Karpas-422 (cell line): ENCODE data around the gene SAP30. TPM values are rescaled to one million over a fixed set of nuclear protein-coding genes. Genes with fewer than 3 reads are reported as not detected.

Experiments used
- DNase-seq: peaks from one replicate; pipeline ENCODE4 v3.0.0-alpha.2; 2015
- H2AFZ ChIP-seq: fragments of 200-600 bp; sonication (generic); 2 replicates; pipeline ENCODE4 v1.6.1; 2014; ENCODE audit warnings: antibody characterized with exemption, low read length, mixed read lengths
- H3K27ac ChIP-seq: fragments of 200-600 bp; sonication (generic); 2 replicates; pipeline ENCODE4 v1.5.1; 2014; ENCODE audit warnings: mild to moderate bottlenecking, low read length, moderate library complexity
- H3K27me3 ChIP-seq: fragments of 200-600 bp; sonication (generic); 2 replicates; pipeline ENCODE4 v1.6.1; 2014; ENCODE audit warnings: low read length, mixed read lengths
- H3K36me3 ChIP-seq: fragments of 200-600 bp; sonication (generic); 2 replicates; pipeline ENCODE4 v1.6.1; 2014; ENCODE audit warnings: low read length, mixed read lengths; ENCODE audit not compliant: insufficient read depth
- H3K4me1 ChIP-seq: fragments of 200-600 bp; sonication (generic); 2 replicates; pipeline ENCODE4 v1.6.1; 2014; ENCODE audit warnings: mild to moderate bottlenecking, low read length, mixed read lengths
- H3K4me2 ChIP-seq: fragments of 200-600 bp; sonication (generic); 2 replicates; pipeline ENCODE4 v1.6.1; 2014; ENCODE audit warnings: low read length, low read depth, mild to moderate bottlenecking; ENCODE audit not compliant: poor library complexity, severe bottlenecking
- H3K4me3 ChIP-seq: fragments of 200-600 bp; sonication (generic); 2 replicates; pipeline ENCODE4 v1.5.1; 2014; ENCODE audit warnings: mild to moderate bottlenecking, antibody characterized with exemption, low read length, mixed read lengths
- H3K79me2 ChIP-seq: fragments of 200-600 bp; sonication (generic); 2 replicates; pipeline ENCODE4 v1.6.1; 2014; ENCODE audit warnings: mild to moderate bottlenecking, low read length, mixed read lengths
- H3K9ac ChIP-seq: fragments of 200-600 bp; sonication (generic); 2 replicates; pipeline ENCODE4 v1.6.0; 2014; ENCODE audit warnings: low read length
- H3K9me2 ChIP-seq: fragments of 200-600 bp; sonication (generic), shearing (Covaris generic); replicated peaks from 2 replicates; pipeline ENCODE4 v1.6.0; 2014; ENCODE audit warnings: mild to moderate bottlenecking, low read length, moderate library complexity; ENCODE audit not compliant: insufficient read depth
- H3K9me3 ChIP-seq: fragments of 300-700, 200-600 bp; sonication (generic); 2 replicates; pipeline ENCODE4 v1.6.1; 2014; ENCODE audit warnings: low read length, mixed read lengths
- H4K20me1 ChIP-seq: fragments of 200-600 bp; sonication (generic); 2 replicates; pipeline ENCODE4 v1.6.1; 2014; ENCODE audit warnings: mild to moderate bottlenecking, antibody characterized with exemption, low read length, low read depth; ENCODE audit not compliant: insufficient read depth
- total RNA-seq: library from RNA; depleted of rRNA; stranded (reverse); fragments of >200 nt; shearing (Covaris generic); gene quantifications from 2 replicates; pipeline ENCODE4 v1.2.3, GENCODE V29; 2014; ENCODE audit warnings: low replicate concordance

SAP30 gene
- total RNA-seq, 1 experiment from 2014 or later = 2.0 TPM

GRCh38 chr4:173360587-173361221 lies 10.1 kb upstream of the SAP30 start:
- Histone ChIP-seq H3K9me2 (no peaks in the 10 kb centered on the region), H3K4me3 (no peak overlapping the region), H3K27ac (no peak overlapping the region), H3K27me3 (no peaks in the 10 kb centered on the region), H3K79me2 (no peaks in the 10 kb centered on the region), H3K4me1 (peaks cover 6% of the 10 kb centered on the region), H3K9me3 (no peaks in the 10 kb centered on the region), H3K9ac (no peak overlapping the region), H4K20me1 (no peaks in the 10 kb centered on the region), H3K36me3 (no peaks in the 10 kb centered on the region), H3K4me2 (no peak overlapping the region), H2AFZ (no peak overlapping the region)
- no peak for DNase-seq

DNA sequence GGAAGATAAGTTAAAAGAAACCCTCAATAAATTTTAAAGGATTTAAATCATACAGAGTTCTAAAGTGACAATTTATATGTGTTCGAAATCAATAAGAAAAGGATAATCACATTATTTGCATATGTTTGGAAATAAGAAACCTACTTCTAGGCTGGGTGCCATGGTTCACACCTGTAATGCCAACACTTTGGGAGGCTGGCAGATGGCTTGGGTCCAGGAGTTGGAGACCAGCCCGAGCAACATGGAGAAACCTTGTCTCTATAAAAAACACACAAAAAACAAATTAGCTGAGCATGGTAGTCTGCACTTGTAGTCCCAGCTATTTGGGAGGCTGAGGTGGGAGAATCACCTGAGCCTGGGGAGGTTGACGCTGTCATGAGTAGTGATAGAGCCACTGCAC lies 8.1 kb upstream of the SAP30 start:
- no peaks in the 10 kb centered on the region for H3K27me3 ChIP-seq
- no peak overlapping the region for H2AFZ ChIP-seq
- no peaks in the 10 kb centered on the region for H3K9me2 ChIP-seq
- H3K27ac ChIP-seq = no peak overlapping the region
- no peaks in the 10 kb centered on the region for H4K20me1 ChIP-seq
- no peaks in the 10 kb centered on the region for H3K79me2 ChIP-seq
- DNase-seq = no peak
- no peak overlapping the region for H3K4me3 ChIP-seq
- H3K9ac ChIP-seq = no peak overlapping the region
- no peaks in the 10 kb centered on the region for H3K36me3 ChIP-seq
- H3K4me1 ChIP-seq = peaks cover 6% of the 10 kb centered on the region
- no peak overlapping the region for H3K4me2 ChIP-seq
- H3K9me3 ChIP-seq = no peaks in the 10 kb centered on the region

- H3K79me2 ChIP-seq = no peaks in the 10 kb centered on the region
- H3K36me3 ChIP-seq = no peaks in the 10 kb centered on the region
- no peaks in the 10 kb centered on the region for H4K20me1 ChIP-seq
- H2AFZ ChIP-seq = no peak overlapping the region
- H3K4me1 ChIP-seq = peaks cover 10% of the 10 kb centered on the region
- no peak overlapping the region for H3K27ac ChIP-seq
- no peaks in the 10 kb centered on the region for H3K9me2 ChIP-seq
- H3K4me2 ChIP-seq = no peak overlapping the region
- no peak overlapping the region for H3K9ac ChIP-seq
- no peaks in the 10 kb centered on the region for H3K9me3 ChIP-seq
- H3K27me3 ChIP-seq = no peaks in the 10 kb centered on the region
- no peak for DNase-seq
- no peak overlapping the region for H3K4me3 ChIP-seq
Measured at GRCh38 chr4:173365359-173365996, 5.3 kb upstream of the SAP30 start.

DNA sequence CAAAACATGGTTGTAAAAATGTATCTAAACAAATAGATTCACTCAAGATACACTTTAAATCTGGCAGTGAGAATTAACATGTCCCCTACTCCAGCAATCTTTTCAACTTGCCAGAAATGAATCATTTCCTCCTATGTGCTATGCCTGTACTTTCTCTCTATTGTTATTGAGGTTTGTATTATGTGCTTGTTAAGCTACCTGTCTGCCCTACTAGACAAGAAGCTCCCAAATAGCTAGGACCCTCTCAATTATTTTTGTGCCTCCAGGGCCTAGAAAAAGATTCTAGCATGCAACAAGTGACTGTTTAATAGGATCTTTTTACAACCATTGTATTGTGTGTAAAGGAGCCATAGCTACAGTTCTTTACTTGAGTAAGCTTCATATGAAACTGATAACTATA lies 3.5 kb upstream of the SAP30 start:
- Histone ChIP-seq H3K4me3 (no peak overlapping the region), H3K4me1 (peaks cover 5% of the 10 kb centered on the region), H3K9me3 (no peaks in the 10 kb centered on the region), H3K36me3 (no peaks in the 10 kb centered on the region), H3K9me2 (no peaks in the 10 kb centered on the region), H3K4me2 (no peak overlapping the region), H3K27me3 (no peaks in the 10 kb centered on the region), H2AFZ (no peak overlapping the region), H3K9ac (no peak overlapping the region), H3K27ac (no peak overlapping the region), H4K20me1 (no peaks in the 10 kb centered on the region), H3K79me2 (no peaks in the 10 kb centered on the region)
- DNase-seq = no peak

- no peak overlapping the region for H3K27ac ChIP-seq
- no peaks in the 10 kb centered on the region for H3K9me3 ChIP-seq
- H3K4me3 ChIP-seq = no peak overlapping the region
- no peak overlapping the region for H2AFZ ChIP-seq
- H3K4me1 ChIP-seq = peaks cover 8% of the 10 kb centered on the region
- H3K9ac ChIP-seq = no peak overlapping the region
- H4K20me1 ChIP-seq = no peaks in the 10 kb centered on the region
- no peaks in the 10 kb centered on the region for H3K79me2 ChIP-seq
- no peaks in the 10 kb centered on the region for H3K27me3 ChIP-seq
- H3K9me2 ChIP-seq = no peaks in the 10 kb centered on the region
- H3K36me3 ChIP-seq = no peaks in the 10 kb centered on the region
- no peak for DNase-seq
- H3K4me2 ChIP-seq = no peak overlapping the region
Measured at GRCh38 chr4:173367946-173368345, 2.8 kb upstream of the SAP30 start.

DNA sequence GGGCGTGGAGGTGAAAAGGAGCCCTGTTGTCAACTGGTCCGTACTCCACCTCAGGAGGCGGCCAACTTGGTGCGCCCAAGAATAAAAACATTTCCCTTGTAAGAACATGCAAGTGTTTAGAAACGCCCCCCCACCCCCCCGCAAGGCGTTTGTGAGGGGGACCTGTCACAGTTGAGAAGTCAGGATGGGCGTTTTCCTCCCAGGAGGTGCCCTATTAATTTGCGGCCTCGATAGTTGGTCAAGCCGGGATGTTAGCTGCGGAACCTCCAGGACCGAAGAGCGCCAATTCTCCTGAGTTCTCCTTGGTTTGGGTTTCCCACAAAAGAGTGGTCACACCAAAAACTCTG lies 651 bp upstream of the SAP30 start:
- H3K79me2 ChIP-seq = no peaks in the 10 kb centered on the region
- peak overlapping the region; percentile 76 for H3K9ac ChIP-seq
- H3K4me2 ChIP-seq = peak overlapping the region; percentile 79
- H3K4me3 ChIP-seq = peak overlapping the region; percentile 84
- peak; percentile 58 for DNase-seq
- H3K27me3 ChIP-seq = no peaks in the 10 kb centered on the region
- peaks cover 8% of the 10 kb centered on the region for H3K4me1 ChIP-seq
- H3K9me3 ChIP-seq = no peaks in the 10 kb centered on the region
- H4K20me1 ChIP-seq = 0 out of 2 replicates have a peak, but pooled peaks cover 3% of the 10 kb centered on the region
- H3K36me3 ChIP-seq = no peaks in the 10 kb centered on the region
- H3K27ac ChIP-seq = peak overlapping the region; percentile 61
- H2AFZ ChIP-seq = peak overlapping the region; percentile 75; the same call in 1 of the 2 replicates
- H3K9me2 ChIP-seq = no peaks in the 10 kb centered on the region

GRCh38 chr4:173371292-173372192 lies 788 bp downstream of the SAP30 start:
- Histone ChIP-seq H3K9ac (peak overlapping the region; percentile 74), H3K9me2 (no peaks in the 10 kb centered on the region), H4K20me1 (0 out of 2 replicates have a peak, but pooled peaks cover 3% of the 10 kb centered on the region), H3K36me3 (no peaks in the 10 kb centered on the region), H3K4me2 (peak overlapping the region; percentile 80), H2AFZ (peak overlapping the region; percentile 71; the same call in 1 of the 2 replicates), H3K4me3 (peak overlapping the region; percentile 84), H3K9me3 (no peaks in the 10 kb centered on the region), H3K4me1 (peaks cover 8% of the 10 kb centered on the region), H3K27me3 (no peaks in the 10 kb centered on the region), H3K79me2 (no peaks in the 10 kb centered on the region), H3K27ac (no peak overlapping the region)
- DNase-seq = peak; percentile 58

DNA sequence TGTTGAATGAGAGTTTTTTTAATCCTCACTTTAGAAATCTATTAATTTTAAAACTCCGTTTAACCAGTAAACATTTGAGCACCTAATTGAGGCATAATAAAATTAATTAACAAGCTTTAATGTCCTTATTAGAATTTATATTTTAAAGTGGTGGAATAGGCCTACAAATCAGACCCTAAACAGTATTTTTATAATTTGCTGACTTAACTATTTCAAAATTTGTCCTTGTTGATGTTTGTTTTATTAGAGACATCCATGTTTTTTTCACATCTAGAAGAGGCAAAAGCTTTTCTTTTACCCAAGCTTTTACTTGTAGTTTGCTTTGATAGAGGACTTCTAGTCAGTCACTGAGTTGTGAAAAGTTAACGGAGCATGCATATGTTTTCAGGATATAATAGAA lies 3.8 kb downstream of the SAP30 start:
- 0 out of 2 replicates have a peak, but pooled peaks cover 3% of the 10 kb centered on the region for H4K20me1 ChIP-seq

More for the DNA sequence above, 3.8 kb downstream of the SAP30 start:
- Histone ChIP-seq H3K9me3 (no peaks in the 10 kb centered on the region), H3K27me3 (no peaks in the 10 kb centered on the region), H3K4me2 (no peak overlapping the region), H3K36me3 (no peaks in the 10 kb centered on the region), H3K4me1 (peaks cover 4% of the 10 kb centered on the region; the same call in 1 of the 2 replicates), H3K27ac (no peak overlapping the region), H3K9ac (no peak overlapping the region), H3K9me2 (no peaks in the 10 kb centered on the region), H3K4me3 (no peak overlapping the region), H3K79me2 (no peaks in the 10 kb centered on the region), H2AFZ (no peak overlapping the region)
- no peak for DNase-seq
